GM10266 (cell line): ENCODE results near the gene PRKG1.
"Not testable (repeated sequence)": the region's sequence is repeated elsewhere in the genome, so short reads cannot be mapped to it uniquely, and the experiment has no call there.

ENCODE experiments used
- DNase-seq: peaks from one replicate; pipeline ENCODE4 v3.0.0; 2012; ENCODE audit errors: extremely low spot score
- CTCF ChIP-seq: IDR thresholded peaks from 2 replicates; pipeline ENCODE4 v1.5.1; 2012; ENCODE audit warnings: mild to moderate bottlenecking, low read depth; ENCODE audit not compliant: control insufficient read depth, insufficient read depth; ENCODE audit errors: missing control alignments

PRKG1 gene

GRCh38 chr10:51321980-51322379, 247.7 kb downstream of the PRKG1 start:
- no peak for DNase-seq
- TF ChIP-seq CTCF, result no peak

DNA sequence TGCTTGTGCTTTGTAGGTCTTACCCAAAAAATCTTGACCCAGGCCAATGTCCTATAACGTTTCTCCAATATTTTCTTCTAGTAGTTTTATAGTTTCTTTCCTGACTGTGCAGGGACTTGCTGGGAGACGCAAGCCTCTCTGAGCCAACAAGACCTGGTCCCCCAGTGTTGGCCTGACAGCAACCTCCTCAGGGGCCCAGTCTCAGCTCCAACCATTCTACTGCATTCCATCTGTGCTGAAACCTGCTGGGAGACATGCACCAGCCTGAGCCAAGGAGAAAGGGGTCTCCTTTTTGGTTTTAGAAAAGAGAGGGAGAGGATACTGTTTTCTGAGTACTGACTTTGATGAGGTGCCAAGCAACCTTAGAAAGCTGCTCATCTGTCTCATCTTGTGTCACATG, 251.4 kb downstream of the PRKG1 start:
- TF ChIP-seq CTCF, result no peak
- no peak for DNase-seq

DNA sequence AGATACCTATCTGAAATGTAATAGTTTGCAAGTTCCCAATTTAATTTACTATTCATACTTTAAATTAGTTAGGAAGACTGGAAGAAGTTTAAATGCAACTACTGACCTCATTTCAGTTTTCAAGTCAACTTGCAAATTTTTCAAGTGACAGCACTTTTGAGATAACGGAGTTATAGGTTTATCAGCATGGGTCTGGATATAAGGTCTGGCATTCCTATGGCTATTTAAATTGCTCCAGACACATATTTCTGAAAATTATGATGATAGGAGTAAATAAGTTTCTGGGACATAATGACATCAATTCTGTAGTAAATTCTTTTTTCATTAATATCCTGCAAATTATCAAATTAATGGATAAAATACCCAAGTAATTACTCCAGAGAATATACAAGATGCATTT, 251.9 kb downstream of the PRKG1 start:
- DNase-seq, result no peak
- no peak for TF ChIP-seq CTCF

DNA sequence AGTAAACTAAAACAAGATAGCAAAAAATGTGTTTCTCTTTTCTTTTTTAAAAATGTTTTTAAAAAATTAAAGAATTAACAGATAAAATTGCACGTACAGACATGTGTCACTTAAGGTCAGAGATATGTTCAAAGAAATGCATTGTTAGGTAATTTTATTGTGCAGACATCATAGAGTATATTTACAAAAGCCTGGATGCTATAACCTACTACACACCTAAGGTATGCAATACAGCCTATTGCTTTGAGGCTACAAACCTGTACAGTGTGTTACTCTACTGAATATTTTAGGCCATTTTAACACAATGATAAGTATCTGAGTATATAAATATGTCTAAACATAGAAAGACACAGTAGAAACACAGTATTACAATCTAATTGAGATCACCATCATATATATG, 253.1 kb downstream of the PRKG1 start:
- no peak for TF ChIP-seq CTCF
- no peak for DNase-seq

- no peak for TF ChIP-seq CTCF
- DNase-seq, result no peak
Measured at GRCh38 chr10:51340366-51340765, 266.1 kb downstream of the PRKG1 start.

DNA sequence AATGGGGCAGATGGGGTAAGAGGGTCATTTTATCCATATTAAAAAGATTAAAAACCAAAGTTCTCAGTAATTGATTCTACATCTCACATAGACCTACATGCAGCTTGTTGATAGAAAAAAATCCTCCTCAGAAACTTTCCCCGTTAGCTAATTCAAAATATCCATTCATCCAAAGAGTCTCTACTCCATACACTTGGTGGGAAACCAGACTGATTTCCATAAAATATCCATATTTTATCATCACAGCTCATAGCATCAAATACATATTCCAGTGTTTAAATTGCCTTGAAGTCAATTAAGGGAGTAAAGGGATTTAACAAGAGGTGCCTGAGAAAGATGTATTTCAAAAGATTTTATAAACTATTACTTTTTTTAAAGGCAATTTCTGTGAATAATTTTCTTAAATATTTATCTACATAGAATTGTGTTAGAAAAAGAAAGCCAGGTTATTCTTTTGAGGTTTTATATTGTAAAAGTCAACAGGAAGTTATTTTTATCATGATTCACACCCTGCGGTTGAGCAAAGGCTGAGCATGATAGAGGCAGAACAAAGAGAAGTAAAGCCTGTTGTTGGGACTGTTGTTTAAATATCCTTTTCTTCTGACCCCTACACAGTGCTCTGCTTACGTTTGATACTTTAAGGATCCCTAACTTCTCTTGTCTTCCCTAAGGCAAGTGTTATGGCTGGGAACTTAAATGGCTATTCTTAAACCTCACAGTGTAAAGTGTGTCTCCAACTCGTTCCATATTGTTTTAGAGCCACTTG, 266.7 kb downstream of the PRKG1 start:
- TF ChIP-seq CTCF, result no peak
- DNase-seq, result no peak

GRCh38 chr10:51341745-51342144, 267.5 kb downstream of the PRKG1 start:
- not testable (repeated sequence) for DNase-seq

- TF ChIP-seq CTCF, result no peak
- DNase-seq, result no peak
Measured at GRCh38 chr10:51342381-51342780, 268.1 kb downstream of the PRKG1 start.
